ENCODE data around the gene DRD3.

Gene DRD3

DNA sequence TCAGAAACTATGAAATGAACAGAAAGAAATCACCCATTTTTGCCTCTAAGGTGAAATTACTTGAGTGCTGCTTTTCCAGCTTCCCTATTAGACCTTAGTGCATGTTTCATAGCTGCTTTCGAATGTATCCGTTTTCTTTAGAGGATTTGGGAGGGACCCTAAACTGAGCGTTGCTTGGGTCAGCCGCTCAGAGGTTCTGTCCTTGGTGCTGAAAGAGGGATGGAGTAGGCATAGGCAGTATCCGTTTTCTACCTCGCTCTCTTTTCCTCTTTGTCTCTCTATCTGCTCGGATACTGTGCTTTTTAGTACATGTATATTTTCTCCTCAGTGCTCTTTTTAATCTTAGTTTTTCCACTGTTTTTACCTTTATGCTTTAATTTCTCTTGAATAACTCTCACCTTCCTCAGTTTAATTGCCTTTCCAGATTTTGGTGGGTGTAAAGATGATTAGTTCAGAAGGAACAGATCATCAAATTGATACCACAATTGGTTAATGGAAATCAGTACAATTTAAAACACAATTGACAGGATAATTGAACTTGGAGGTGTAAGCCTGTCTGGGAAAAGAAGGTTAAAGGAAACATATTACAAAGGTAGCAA, at the start of gene DRD3:
TSS of gene DRD3 (minus strand) at position 283 of the 599 bp plus-strand sequence. CDS start 7,060 bp downstream, outside the sequence.
- no peak for DNase-seq

DNA sequence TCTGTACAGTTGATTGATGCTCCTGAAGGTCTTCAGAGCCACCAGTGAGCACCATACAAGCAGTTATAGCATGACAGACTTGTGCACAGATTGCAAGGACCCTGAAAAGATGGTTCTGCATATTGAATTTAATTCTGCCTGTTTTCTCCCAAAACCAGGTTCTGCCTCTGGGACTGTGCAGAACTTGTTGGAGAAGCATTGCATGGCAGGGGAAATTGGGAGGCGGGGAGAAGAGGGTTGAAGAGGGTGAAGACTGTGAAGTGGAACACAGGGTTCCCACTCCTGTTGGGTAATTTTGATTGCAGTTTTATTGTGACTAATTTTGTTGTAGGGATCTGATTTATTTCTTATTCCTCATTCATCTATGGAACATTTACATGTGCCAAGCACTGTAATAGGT, 48.2 kb upstream of the DRD3 start:
- no peak for DNase-seq

DNA sequence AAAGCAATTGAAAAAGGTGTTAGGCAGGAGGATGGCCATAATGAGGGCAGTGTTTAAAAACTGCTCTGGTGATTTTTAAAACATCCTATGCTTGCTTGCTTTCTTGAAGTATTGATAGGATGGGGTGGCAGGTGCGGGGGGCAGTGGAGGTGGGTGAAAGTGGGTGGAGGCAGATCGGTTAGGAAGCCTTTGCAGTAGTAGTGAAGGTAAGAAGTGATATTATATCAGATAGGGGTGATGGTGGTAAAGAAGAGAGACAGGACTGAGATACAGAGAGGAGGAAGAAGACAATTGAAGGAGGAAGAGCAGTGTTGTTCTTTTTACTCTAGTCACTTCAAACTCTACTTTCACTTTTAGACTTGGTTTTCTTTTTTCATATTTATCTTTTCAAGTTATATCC, 47.5 kb upstream of the DRD3 start:
- DNase-seq = no peak

DNA sequence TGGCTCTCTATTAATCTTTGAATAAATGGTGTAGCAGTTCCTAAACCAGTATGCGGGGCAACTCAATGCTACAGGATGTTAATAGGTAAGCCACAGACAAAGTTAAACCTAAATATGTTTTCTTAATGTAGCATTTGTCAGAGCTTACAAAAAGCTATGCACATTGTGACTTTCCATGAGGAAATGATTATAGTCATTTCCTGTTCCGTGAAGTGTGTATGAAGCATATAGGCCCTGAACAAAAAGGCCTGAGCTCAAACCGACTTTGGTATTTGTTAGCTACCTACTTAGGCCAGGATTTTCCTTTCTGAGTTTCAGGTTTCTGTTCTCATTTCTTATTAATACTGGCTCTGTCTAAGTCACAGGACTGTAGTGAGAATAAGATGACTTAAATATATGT, 44.3 kb upstream of the DRD3 start:
- no peak for DNase-seq

DNA sequence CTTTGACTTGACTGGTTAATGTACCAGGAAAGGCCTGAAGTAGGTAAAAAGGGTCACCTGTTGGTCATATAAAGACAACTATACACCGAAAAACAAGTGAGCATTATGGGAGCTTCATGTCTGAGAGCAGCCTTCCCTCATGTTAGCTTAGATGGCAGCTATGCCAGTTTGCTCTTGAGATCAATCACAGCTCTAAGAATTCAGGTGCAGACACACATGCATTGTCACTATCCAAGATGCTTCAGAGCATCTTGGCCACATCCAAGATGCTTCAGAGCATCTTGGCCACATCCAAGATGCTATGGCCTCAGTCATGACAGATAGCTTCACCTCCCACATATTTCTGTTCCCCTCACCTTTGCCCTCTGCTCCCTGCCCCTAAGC, 43.0 kb upstream of the DRD3 start:
- no peak for DNase-seq

DNA sequence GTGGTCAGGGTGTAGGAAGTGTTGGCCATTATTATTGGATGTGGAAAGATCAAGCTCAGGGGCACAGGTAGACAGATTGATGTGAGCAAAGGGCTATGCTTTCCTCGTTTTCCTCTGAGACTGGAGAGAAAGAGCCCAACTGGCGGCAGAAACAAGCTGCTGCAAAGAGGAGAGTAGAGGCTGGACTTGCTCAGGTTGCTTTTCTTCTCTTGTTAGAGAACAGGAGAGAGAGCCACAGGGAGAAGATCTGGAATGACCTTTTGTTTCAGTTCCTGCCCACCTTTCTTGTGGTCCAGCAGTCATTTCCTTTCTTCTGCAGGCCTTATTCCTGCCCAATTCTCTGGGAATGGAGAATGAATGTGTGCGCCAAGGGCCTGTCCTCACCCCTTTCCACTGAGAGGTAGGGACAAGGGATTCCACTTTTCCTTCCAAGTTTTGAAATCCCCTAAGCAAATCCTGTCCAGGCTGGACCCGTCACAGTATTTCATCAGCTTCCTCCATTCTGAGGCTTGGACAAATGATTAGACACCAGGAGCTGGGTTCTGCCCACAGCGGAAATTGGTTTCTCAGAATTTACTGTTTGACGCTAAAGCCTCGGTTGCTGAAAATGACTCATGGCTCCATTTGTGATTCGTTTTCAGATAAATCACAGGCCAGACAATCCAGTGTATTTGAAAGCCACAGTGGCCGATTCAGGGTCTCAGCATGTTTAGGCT, 42.5 kb upstream of the DRD3 start:
- DNase-seq = peak; percentile 29

DNA sequence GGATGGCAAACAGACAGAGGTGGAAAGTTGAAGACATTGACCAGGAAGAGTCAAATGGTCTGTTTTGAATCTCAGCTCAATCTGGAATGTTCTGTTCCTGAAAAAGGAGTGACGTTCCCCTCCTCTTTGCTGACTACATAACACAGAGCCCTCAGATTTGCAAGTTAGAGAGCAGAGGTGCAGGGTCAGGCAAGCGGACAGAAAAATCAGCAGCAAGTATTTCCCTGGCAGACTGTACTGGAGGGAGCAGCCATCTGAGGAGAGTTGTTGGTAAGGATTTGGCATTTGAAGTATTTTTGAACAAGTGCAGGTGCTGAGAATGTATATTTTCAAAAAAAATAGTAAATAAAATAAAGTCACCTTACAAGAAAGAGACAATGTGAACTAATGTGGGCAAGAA, 40.9 kb upstream of the DRD3 start:
- no peak for DNase-seq

DNA sequence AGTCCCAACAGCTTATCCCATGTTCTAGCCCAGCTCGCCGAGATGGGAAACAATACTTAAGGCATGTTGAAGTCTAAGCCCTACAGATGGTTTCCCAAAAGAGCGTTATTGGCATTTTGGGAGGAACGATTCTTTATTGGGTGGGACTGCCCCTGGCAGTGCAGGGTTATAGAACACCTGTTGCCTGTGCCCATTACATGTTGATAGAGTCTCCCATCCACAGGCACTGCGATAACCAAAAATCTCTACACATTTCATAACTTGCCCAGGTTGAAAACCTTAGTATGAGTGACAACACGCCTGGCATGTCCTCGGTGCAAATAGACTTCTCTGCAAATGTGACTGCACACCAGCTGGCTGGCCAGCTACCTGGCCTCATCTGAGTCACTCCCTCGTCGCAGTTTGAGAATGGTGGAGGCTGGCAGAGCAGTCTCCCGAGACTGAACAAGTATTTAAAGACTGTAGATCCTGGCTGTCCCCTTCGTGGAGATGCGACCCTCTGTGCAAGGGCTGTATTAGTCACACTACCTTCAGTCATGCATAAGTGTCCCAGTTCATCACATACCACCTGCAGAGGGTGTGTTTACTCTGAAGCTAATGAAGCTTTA, 39.8 kb upstream of the DRD3 start:
- no peak for DNase-seq

DNA sequence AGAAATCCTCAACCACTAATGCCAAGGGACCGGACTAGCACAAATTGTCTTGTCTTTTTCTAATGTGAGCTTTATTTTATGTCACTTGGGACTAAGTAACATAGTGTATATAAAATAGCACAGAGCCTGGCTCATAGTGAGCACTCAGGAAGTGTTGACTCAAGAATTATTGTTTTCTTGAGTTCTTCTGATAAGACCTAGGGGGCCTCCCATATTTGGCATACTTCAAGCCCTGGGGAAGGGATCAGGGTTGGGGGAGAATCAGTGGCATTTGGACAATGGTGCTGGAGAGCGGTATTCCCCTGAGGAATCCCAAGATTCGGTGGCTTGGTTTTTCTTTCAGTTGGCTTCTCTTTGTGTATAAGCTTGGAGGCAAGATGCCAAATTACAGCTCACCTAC, 39.2 kb upstream of the DRD3 start:
- no peak for DNase-seq

DNA sequence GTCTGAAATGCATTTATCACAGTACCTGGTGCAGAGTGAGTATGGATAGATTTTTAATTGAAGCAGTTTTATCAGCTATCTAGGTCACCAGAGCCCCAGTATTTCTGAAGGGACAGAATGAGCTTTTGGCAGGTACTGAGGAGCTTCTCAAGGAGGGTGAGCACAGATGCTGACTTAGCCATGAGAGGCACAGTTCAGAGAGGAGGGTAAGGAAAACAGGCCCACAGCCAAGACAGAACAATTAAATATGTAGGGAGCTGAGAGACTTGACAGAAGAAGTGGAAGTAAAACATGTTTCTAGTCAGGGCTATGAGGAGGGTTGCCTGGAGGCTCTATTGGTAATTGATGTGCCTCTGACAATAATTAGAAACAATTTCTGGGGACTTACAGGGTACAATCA, 38.4 kb upstream of the DRD3 start:
- no peak for DNase-seq

DNA sequence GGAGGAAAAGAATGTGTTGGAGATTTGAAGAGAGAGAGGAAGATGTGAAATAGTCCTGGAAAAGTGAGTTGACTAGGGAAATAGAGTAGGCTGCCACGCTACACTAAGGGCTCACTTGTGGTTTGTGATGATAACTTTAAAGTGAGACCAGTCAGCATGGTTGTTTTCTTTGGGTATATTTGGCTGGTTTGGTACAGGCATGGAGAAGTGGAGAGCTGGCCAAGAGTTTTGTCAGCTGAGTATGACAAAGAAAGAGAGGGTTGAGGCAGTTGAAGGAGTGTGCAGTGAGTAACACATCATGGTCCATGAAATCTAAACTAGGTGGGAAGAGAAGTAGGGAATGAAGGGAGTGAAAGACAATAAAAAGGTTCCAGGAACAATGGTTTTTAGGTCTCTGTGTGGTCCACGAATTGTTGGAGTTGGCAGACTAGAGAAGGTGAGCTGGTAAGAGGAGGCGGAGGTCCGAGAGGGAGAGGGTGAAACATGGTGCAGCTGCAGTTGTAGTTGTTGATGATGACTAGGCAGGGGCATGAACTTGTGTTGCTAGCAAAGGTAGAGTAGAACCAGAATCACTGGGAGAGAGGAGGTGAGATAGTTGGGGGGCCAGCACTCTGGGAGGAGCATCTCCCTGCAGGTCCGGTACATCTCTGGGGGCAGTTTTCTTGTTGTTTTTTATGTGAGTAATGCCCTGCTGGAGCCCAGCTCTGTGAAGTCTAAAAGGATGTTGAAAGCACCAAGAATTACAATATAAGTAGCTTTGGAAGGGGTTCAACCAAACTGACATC, 37.5 kb upstream of the DRD3 start:
- DNase-seq = no peak

DNA sequence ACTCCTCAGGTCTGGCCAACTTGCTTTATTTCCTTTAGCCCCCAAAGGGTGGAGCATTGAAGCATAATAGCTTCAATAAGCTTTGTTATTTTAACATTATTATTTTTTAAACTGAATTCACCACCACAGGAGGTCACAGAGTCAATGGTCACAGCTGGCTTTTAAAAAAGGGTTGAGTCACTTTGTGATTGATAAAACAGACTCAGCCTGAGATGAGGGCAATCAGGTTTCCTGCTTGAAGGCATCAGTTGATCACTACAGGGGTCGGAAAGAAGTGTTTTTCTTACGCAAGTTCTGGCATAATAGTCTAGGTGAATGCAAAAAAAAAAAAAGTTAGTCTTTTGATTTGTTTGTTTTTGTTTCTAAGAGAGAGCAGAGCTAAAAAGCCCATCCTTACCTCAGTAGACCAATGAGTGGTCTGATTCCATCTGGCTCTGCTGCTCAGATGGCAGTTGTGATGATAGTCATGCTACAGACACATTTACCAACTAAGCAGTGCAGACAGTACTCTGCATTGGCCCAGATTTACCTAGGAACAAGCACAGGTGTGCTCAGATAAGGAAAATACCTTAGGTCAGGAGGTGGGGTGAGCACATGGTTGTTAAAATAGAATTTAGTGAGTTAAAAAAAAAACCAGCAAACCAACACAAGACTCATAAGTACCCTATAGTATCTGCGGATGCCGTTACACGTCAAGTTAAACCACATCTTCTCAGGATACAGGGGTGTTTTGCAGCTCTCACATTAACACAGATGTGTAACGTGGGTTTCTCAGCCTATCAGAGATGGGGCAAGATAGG, 35.9 kb upstream of the DRD3 start:
- peak; percentile 56 for DNase-seq

DNA sequence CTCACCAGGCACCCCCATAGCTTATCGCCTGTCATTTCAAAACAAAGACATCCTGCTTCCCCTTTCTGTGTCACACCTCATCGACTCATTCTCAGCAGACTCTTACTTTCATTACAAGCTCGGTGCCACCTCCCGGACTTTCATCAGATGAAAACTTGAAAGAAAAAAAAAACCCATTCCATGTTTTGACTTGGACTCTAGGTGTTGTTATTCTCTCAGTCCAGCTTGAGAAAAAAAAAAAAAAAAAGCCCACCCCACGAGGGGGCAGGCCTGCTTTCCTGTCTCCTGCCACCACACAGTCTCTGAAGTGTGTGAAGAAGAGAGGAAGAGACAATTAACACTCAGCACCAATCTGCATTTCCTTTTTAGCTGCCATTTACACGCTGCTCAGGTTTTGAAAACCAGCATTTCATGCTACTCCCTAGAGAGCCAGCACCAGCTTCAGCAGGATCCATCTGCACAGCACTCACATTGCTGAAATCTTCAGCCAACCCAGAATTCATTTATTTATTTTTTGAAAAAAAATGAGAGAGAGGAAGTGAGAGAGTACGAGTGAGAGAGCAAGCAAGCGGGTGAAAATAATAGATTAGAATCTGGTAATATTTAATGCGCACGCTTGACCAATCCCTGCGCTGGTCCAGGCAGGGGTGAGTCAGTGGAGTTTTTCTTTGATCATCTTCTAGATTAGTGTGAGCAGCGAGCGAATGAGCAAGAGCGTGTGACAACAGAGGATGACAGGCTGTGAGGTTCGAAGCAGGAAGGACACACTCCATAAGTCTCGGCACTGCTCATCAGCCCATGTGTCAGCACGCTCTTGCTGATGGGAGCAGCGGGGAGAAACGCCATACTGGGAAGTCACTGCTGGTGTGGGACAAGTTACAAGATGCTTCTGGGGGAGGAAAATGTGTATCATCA, 35.0 kb upstream of the DRD3 start:
- peak; percentile 80 for DNase-seq

DNA sequence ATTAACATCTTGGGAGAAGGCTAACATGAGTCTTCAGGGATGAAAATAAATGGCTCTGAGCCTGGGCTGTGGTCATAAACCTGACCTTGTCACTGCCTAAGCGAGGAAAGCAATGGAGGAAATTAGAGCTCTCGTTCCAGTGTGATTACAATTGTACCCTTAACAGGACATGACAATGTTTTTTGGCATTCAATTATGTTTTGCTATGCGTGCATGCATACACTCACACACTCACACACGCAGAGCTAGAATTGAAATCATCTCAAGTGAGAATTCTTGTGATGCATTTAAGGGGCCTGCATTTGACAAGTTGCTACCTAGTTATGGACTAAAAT, 34.4 kb upstream of the DRD3 start:
- DNase-seq = no peak

DNA sequence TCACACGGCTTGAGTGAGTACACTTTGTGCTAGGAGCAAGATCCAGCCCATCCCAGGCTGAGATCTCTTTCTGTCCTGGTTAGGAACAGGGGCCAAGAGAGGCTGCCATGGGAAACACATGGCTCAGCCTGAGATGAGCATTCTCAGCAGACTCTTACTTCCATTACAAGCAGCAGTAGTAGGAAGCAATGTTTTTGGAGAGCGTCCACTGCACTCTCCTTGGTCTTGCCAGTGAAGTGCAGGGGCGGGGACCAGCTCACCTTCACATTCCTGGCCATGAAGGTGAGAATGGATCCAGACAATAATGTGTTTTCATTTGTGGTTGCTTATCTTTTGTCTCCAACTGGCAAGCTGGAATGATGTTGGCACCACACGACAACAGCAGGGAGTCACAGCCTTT, 33.8 kb upstream of the DRD3 start:
- DNase-seq = no peak

DNA sequence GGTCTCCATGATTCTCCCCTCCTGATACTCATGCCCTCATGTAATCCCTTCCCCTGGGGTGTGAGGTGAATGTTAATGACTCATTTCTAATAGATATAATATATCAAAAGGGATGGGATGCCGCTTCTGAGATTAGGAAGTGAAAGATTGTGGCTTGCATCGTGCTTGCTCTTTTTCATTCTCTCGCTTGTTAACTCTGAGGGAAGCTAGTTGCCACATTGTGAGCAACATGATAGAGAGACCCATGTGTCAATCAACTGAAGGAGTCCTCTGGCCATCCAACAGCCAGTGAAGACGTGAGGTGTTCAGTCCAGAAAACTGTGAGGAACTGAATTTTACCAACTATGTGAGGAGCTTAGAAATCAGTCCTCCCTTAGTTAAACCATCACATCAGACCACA, 28.9 kb upstream of the DRD3 start:
- DNase-seq = no peak

DNA sequence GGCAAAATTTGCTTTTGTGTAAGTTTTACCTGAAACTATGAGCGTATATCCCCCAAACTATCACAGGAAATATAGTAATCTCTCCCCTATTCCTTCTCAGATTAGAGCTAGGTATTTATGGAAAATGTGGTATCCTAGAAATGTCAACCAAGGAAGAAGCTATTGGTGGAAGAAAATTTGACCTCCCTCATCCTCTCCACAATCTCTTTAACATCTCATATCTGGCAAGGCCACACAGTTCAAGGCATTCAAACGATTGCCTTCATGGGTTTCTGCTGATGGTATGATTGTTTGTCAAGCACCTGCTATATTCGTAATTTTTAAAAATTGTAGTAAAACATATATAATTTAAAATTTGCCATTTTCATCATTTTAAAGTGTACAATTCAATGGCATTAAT, 27.5 kb upstream of the DRD3 start:
- DNase-seq = no peak

DNA sequence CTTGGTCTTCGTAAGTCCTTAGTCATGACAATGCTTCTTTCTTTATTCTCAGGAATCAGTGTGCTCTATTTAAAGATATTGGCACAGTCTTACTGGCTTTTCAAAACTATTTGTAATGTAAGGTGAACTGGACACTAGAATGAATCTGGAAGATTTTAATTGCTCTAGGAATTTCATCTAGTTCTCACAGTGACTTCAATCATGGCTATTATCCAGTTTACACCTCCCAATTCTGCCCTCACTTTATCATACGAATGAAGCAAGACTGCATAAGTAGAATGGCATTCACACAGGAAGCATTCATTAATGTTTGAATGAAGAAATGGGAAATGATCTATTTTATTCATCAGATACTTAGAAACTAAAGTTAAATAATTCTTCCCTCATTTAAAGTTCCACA, 26.7 kb upstream of the DRD3 start:
- no peak for DNase-seq

DNA sequence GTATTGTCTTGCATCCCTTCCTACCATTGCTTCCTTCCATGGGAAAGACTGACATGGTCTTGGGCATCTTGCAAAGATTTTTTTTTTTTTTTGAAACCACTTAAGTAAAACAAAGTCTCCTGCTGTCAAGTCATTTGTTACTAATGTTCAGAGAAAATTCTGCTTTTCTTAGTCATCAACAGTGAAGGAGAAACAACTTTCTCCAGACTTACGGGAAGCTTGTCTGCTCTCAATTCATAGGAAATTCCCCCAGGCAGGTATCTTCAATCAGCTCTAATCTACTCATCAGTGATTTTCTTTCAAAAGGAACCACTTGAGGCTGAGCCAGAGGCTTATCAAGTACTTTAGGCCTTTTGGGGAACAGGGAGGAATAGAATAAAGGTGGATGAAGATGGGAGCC, 15.9 kb upstream of the DRD3 start:
- DNase-seq = no peak

DNA sequence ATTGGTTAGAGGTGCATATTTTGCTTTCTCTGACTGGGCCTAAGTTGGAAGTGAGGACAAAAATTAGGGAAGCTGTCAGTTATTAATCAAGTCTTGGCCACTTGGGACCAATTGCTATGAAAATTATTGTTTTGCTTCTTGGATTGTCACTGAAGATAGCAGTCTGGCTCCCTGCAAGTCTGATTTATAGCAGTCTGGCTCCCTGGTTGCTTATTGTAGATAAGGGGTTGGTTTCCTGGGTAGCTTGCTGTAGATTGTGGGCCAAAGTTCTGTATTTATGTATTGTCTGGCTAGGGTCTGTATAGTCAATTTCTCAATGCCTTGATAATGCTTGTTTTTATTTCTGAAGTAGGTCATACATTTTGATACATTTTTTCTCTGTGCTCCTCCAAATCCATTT, 13.3 kb upstream of the DRD3 start:
- DNase-seq = no peak

DNA sequence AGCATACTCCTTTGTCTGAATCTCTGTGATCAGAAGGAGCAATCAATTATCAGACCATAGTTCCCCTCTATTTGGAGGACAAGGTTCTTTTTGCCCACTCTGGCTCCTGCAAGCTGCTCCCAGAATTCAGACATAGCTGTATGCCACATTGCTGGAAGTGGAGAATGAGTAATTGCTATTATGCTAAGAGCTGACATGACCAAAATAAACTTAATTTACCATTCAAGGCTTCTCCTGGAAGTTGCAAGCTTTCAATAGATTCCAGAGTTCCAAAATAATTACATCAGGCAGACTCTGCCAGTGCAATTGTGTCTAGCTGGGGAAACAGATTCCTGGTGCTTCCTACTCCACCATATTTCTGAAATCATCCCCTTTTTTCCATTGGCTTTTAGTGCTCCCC, 7.6 kb upstream of the DRD3 start:
- DNase-seq = no peak

DNA sequence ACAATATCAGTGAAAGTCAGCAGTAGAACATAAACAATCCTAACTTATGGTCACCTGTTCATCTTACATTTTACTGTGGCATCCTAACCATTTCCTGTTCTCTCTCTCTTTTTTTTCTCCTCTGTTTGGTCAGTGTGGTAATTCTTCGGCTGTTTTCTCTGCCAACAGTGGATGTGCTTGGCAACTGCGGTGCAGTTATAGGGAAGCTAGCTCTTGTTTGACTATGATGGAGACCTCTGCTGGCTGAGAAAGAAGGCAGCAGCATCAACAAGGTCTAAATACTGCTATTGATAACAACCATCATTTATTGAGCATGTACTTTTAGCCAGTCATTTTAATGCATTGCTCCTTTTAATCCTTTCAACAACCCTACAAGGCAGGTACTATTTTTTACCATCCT, 723 bp upstream of the DRD3 start:
- DNase-seq = no peak
